NCI-H1417 treated with DMSO at 0.1 percent for 48 hours (cell line): ENCODE measurements around the gene SLC25A41.
"Not testable (repeated sequence)": the region's sequence is repeated elsewhere in the genome, so short reads cannot be mapped to it uniquely, and the experiment has no call there.

Source experiments
- DNase-seq: peaks from one replicate; lab custom pipeline; 2025; lab: John Stamatoyannopoulos, UW

Gene SLC25A41

GRCh38 chr19:6428692-6429418, 4.7 kb downstream of the SLC25A41 start:
- DNase-seq, result not testable (repeated sequence)

- DNase-seq, result no peak
Observed at GRCh38 chr19:6427131-6427530, 6.4 kb downstream of the SLC25A41 start.

GRCh38 chr19:6425732-6426620, 7.6 kb downstream of the SLC25A41 start:
- DNase-seq, result no peak

GRCh38 chr19:6424939-6425731, 8.4 kb downstream of the SLC25A41 start:
- peak; percentile 100 for DNase-seq

- no peak for DNase-seq
Observed at GRCh38 chr19:6424195-6424938, 9.2 kb downstream of the SLC25A41 start, which contains the start of gene KHSRP. Gene KHSRP, minus strand, starts transcription at chr19:6424811. Its CDS starts 110 bp downstream, at chr19:6424701.

GRCh38 chr19:6423499-6424194, 9.9 kb downstream of the SLC25A41 start:
- DNase-seq, result no peak

- DNase-seq, result no peak
Observed at GRCh38 chr19:6421075-6422014, 12.2 kb downstream of the SLC25A41 start.

GRCh38 chr19:6418562-6418932, 15.0 kb downstream of the SLC25A41 start:
- DNase-seq, result no peak

GRCh38 chr19:6417713-6418561, 15.6 kb downstream of the SLC25A41 start:
- no peak for DNase-seq

GRCh38 chr19:6416658-6417405, 16.7 kb downstream of the SLC25A41 start:
- no peak for DNase-seq

- DNase-seq, result no peak
Observed at GRCh38 chr19:6415591-6416190, 17.9 kb downstream of the SLC25A41 start.

GRCh38 chr19:6414793-6415590, 18.6 kb downstream of the SLC25A41 start:
- DNase-seq, result no peak

GRCh38 chr19:6413721-6414643, 19.6 kb downstream of the SLC25A41 start:
- DNase-seq, result no peak

GRCh38 chr19:6413291-6413690, 20.3 kb downstream of the SLC25A41 start:
- DNase-seq, result no peak

GRCh38 chr19:6412447-6413091, 21.0 kb downstream of the SLC25A41 start:
- DNase-seq, result no peak
